Measurements from ENCODE around the gene PRLR.

DNA sequence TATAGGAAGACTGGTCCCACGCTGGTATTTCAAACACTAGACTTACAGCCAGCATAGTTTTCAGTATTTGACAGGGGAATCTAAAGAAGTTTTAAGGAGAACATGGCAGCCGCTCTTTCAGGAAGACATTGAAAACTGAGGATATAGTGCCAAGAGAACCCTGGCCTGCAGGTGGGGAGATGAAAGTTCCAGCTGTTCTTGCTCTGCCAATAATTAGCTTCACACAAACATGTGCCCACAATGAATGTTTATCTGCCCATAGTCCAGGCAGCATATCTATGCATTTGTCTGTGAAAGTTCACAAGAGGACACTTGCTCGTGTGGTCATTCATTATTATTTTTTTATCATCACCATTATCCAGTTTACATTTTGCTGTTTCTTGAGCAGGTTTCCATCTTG is 134.9 kb downstream of the PRLR start:
- TF ChIP-seq YY1 (IDR thresholded peaks at IDR 0.05; ENCODE audit: insufficient read depth, insufficient read length) (no peak), SUZ12 (IDR thresholded peaks at IDR 0.05; ENCODE audit: extremely low read depth, insufficient read depth, insufficient read length) (no peak)
